K562 (cell line): ENCODE measurements around the gene GSTT2B. TPM values are rescaled to one million over a fixed set of nuclear protein-coding genes. Genes with fewer than 3 reads are reported as not detected.

Source experiments
- CBX1 ChIP-seq: sonication (generic); IDR thresholded peaks from 2 replicates; pipeline ENCODE4 v1.6.1; 2016; ENCODE audit warnings: antibody characterized with exemption, low read depth, mild to moderate bottlenecking
- CHD7 ChIP-seq: fragments of 200-600 bp; sonication (generic); IDR thresholded peaks from one replicate; pipeline ENCODE4 v1.6.1; 2012; ENCODE audit warnings: mild to moderate bottlenecking, low read depth, low read length, inconsistent platforms
- E2F6 ChIP-seq, 2 experiments: IDR thresholded peaks; 2 replicates each; pipeline ENCODE4 v1.6.1; 2011; ENCODE audit warnings: borderline replicate concordance in 1 of 2, control low read depth in 1 of 2, low read depth in 1 of 2, low read length in 1 of 2, mild to moderate bottlenecking in 1 of 2, mixed read lengths in 1 of 2, moderate library complexity in 1 of 2; ENCODE audit not compliant: insufficient read depth in 1 of 2, insufficient read length in 1 of 2, poor library complexity in 1 of 2, severe bottlenecking in 1 of 2; ENCODE audit errors: extremely low read depth in 1 of 2
- EGR1 ChIP-seq: fragments of 450-650 bp; conservative IDR thresholded peaks from 2 replicates; pipeline ENCODE4 v1.6.1; 2017; ENCODE audit warnings: mild to moderate bottlenecking
- ELK1 ChIP-seq: sonication (generic); formaldehyde crosslinking; IDR thresholded peaks from 2 replicates; pipeline ENCODE4 v1.8.1; 2022; ENCODE audit warnings: missing genetic modification reagents
- EP400 ChIP-seq: fragments of 450-650 bp; IDR thresholded peaks from 2 replicates; pipeline ENCODE4 v1.6.1; 2017; ENCODE audit warnings: antibody characterized with exemption, mild to moderate bottlenecking, moderate library complexity
- GATAD2A ChIP-seq: fragments of 450-650 bp; IDR thresholded peaks from 2 replicates; pipeline ENCODE4 v1.6.1; 2017
- HMGN3 ChIP-seq: IDR thresholded peaks from 2 replicates; pipeline ENCODE4 v1.6.1; 2011; ENCODE audit warnings: borderline replicate concordance, low read depth, mild to moderate bottlenecking, mixed read lengths, low read length; ENCODE audit not compliant: insufficient read length; ENCODE audit errors: extremely low read depth
- POLR2A ChIP-seq: fragments of 450-650 bp; conservative IDR thresholded peaks from 2 replicates; pipeline ENCODE4 v1.6.1; 2016
- STAG1 ChIP-seq: sonication (generic); formaldehyde crosslinking; IDR thresholded peaks from 2 replicates; pipeline ENCODE4 v1.5.0; 2020; ENCODE audit warnings: missing genetic modification reagents, borderline replicate concordance
- ZNF431 ChIP-seq: sonication (generic); formaldehyde crosslinking; IDR thresholded peaks from 2 replicates; pipeline ENCODE4 v1.8.0; 2022; ENCODE audit warnings: mild to moderate bottlenecking, missing genetic modification reagents
- polyA plus RNA-seq, 8 experiments: library from polyadenylated mRNA; depleted of rRNA in 4 of 8; stranded (reverse) in 5 of 8; unstranded in 3 of 8; fragments of >200 nt; fragmentation: Nextera tagmentation in 2 of 8; fragmentation: Illumina TruSeq in 1 of 8; extraction: Ambion mirVana in 2 of 8; extraction: Trizol in 1 of 8; gene quantifications; 2 replicates each; pipeline versions ENCODE4 v1.2.1 to v1.2.3, GENCODE V29; 2011 to 2014; ENCODE audit warnings: inconsistent platforms in 1 of 8, missing spikeins in 1 of 8
- total RNA-seq, 7 experiments: library from RNA; depleted of rRNA in 6 of 7; stranded (reverse); fragments of >200 nt in 6 of 7; fragmentation: Illumina TruSeq in 2 of 7; extraction: Trizol in 2 of 7; gene quantifications; 2 replicates each; pipeline versions ENCODE4 v1.2.1 to v1.2.3, GENCODE V29; 2011 to 2021; ENCODE audit warnings: low replicate concordance in 1 of 7
- TF ChIP-seq, protein P1 (sequence below): fragments of 450-650 bp; conservative IDR thresholded peaks from 2 replicates; pipeline ENCODE4 v1.6.1; 2016; ENCODE audit warnings: missing genetic modification characterization, low read depth, mild to moderate bottlenecking, control low read depth, missing compliant biosample characterization

Gene GSTT2B
- total and polyA plus RNA-seq, 9 of the 15 experiments (the other 6 are each of a cell fraction or from before 2014, with no cell fraction given): not detected

GRCh38 chr22:23913661-23914353 is 47.2 kb downstream of the GSTT2B start (continued):
- TF ChIP-seq GATAD2A (no peak), ELK1 (CRISPR knock-in tag) (no peak), CHD7 (no peak), HMGN3 (peak; percentile 24), E2F6 (IDR thresholded peaks at IDR 0.05; ENCODE audit: borderline replicate concordance in 1 of 2, extremely low read depth in 1 of 2, insufficient read depth in 1 of 2, insufficient read length in 1 of 2, low read depth in 1 of 2, low read length in 1 of 2, poor library complexity in 1 of 2, severe bottlenecking in 1 of 2) (peak; percentile 16 to 45), STAG1 (no peak), ZNF431 (CRISPR knock-in tag) (no peak), CBX1 (0 out of 2 replicates have a peak, but pooled peaks have one; percentile 47), POLR2A (peak; percentile 79), EGR1 (peak; percentile 74), EP400 (0 out of 2 replicates have a peak, but pooled peaks have one; percentile 12)
- TF ChIP-seq, protein P1, sequence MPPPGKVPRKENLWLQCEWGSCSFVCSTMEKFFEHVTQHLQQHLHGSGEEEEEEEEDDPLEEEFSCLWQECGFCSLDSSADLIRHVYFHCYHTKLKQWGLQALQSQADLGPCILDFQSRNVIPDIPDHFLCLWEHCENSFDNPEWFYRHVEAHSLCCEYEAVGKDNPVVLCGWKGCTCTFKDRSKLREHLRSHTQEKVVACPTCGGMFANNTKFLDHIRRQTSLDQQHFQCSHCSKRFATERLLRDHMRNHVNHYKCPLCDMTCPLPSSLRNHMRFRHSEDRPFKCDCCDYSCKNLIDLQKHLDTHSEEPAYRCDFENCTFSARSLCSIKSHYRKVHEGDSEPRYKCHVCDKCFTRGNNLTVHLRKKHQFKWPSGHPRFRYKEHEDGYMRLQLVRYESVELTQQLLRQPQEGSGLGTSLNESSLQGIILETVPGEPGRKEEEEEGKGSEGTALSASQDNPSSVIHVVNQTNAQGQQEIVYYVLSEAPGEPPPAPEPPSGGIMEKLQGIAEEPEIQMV (tag): 0 out of 2 replicates have a peak, but pooled peaks have one; percentile 36
